Measurements from ENCODE around the gene ARID5B.
"Not testable (repeated sequence)": the region's sequence is repeated elsewhere in the genome, so short reads cannot be mapped to it uniquely, and the experiment has no call there.

ARID5B gene

GRCh38 chr10:61973169-61973568, 71.7 kb downstream of the ARID5B start:
- no peak for DNase-seq

GRCh38 chr10:61973906-61974305, 72.4 kb downstream of the ARID5B start:
- no peak for DNase-seq

- peak; percentile 32 for DNase-seq
Measured at GRCh38 chr10:61974601-61975390, 73.3 kb downstream of the ARID5B start.

- no peak for DNase-seq
Measured at GRCh38 chr10:61975391-61975932, 74.0 kb downstream of the ARID5B start.

- DNase-seq: not testable (repeated sequence)
Measured at GRCh38 chr10:61976951-61977721, 75.6 kb downstream of the ARID5B start.

- DNase-seq: no peak
Measured at GRCh38 chr10:61978965-61979364, 77.5 kb downstream of the ARID5B start.

- no peak for DNase-seq
Measured at GRCh38 chr10:61981460-61981859, 80.0 kb downstream of the ARID5B start.

- no peak for DNase-seq
Measured at GRCh38 chr10:61983255-61983654, 81.8 kb downstream of the ARID5B start.

GRCh38 chr10:61984803-61985418, 83.4 kb downstream of the ARID5B start:
- DNase-seq: no peak

GRCh38 chr10:61985715-61986114, 84.2 kb downstream of the ARID5B start:
- no peak for DNase-seq

GRCh38 chr10:61986382-61986781, 84.9 kb downstream of the ARID5B start:
- DNase-seq: no peak

- no peak for DNase-seq
Measured at GRCh38 chr10:61986788-61987492, 85.4 kb downstream of the ARID5B start.

GRCh38 chr10:61987537-61987936, 86.0 kb downstream of the ARID5B start:
- no peak for DNase-seq

GRCh38 chr10:61987951-61988379, 86.5 kb downstream of the ARID5B start:
- DNase-seq: peak; percentile 42

- DNase-seq: no peak
Measured at GRCh38 chr10:61989995-61990760, 88.7 kb downstream of the ARID5B start.

GRCh38 chr10:61990761-61991135, 89.2 kb downstream of the ARID5B start:
- no peak for DNase-seq

GRCh38 chr10:61991166-61991565, 89.7 kb downstream of the ARID5B start:
- no peak for DNase-seq

- DNase-seq: no peak
Measured at GRCh38 chr10:61992059-61992460, 90.6 kb downstream of the ARID5B start.

- peak; percentile 62 for DNase-seq
Measured at GRCh38 chr10:61992671-61993668, 91.5 kb downstream of the ARID5B start.

- DNase-seq: no peak
Measured at GRCh38 chr10:61993711-61994401, 92.4 kb downstream of the ARID5B start.
